GM12878 (cell line): Measurements from ENCODE around the gene DPP6. TPM values are rescaled to one million over a fixed set of nuclear protein-coding genes. Genes with fewer than 3 reads are reported as not detected.

Experiments used
- ATAC-seq: fragments of 200-7000 bp; cut with Tn5 transposase; 3 replicates; pipeline ENCODE4 v1.9.1; 2020; ENCODE audit warnings: mild to moderate bottlenecking, moderate library complexity
- BruUV-seq: library from RNA; stranded (reverse); fragments of 400-500 nt; replicated peaks from 2 replicates; lab custom pipeline; 2021; lab: Mats Ljungman, UMichigan
- CTCF ChIA-PET: fragments of 300-600 bp; sonication (Branson Sonifier 250); formaldehyde crosslinking; extraction: SDS; loops from one replicate; lab custom pipeline; 2021; ENCODE audit warnings: inconsistent platforms; lab: Yijun Ruan, JAX
- POLR2A ChIA-PET: fragments of 350-600 bp; formaldehyde crosslinking; extraction: SDS; loops from one replicate; lab custom pipeline; 2021; ENCODE audit warnings: inconsistent platforms; lab: Charles Lee
- RAD21 ChIA-PET: fragments of 300-600 bp; sonication (Branson Sonifier 250); formaldehyde crosslinking; loops from one replicate; lab custom pipeline; 2023; ENCODE audit warnings: antibody characterized with exemption; ENCODE audit not compliant: unreplicated experiment; lab: Charles Lee
- SMC1A ChIA-PET: fragments of 300-600 bp; sonication (Branson Sonifier 250); formaldehyde crosslinking; loops from one replicate; lab custom pipeline; 2023; ENCODE audit not compliant: unreplicated experiment, uncharacterized antibody; lab: Charles Lee
- DNase-seq: peaks from one replicate; pipeline ENCODE4 v3.0.0-alpha.2; 2011; ENCODE audit warnings: low read depth, low spot score
- FAIRE-seq: peaks from 3 replicates; lab custom pipeline; 2011; peaks lifted over from hg19 to GRCh38; lab: Jason Lieb, UNC
- H2AFZ ChIP-seq: 2 replicates; pipeline ENCODE4 v1.6.0; 2011; ENCODE audit warnings: low read depth, low read length, control low read depth; ENCODE audit not compliant: control insufficient read depth
- H3K27ac ChIP-seq: 2 replicates; pipeline ENCODE4 v1.5.1; 2011; ENCODE audit warnings: control low read depth; ENCODE audit not compliant: control insufficient read depth, insufficient read depth
- H3K27me3 ChIP-seq, 2 experiments: replicated peaks in 1 of 2; 2 replicates each; pipeline versions ENCODE4 v1.6.0 to v1.6.1; 2011; ENCODE audit warnings: low read length in 1 of 2; ENCODE audit not compliant: control insufficient read depth in 2 of 2, insufficient read depth in 2 of 2
- H3K36me3 ChIP-seq, 2 experiments: 2 replicates each; pipeline ENCODE4 v1.5.1; 2011; ENCODE audit warnings: low read length in 1 of 2; ENCODE audit not compliant: control insufficient read depth in 2 of 2, insufficient read depth in 2 of 2
- H3K4me1 ChIP-seq: 2 replicates; pipeline ENCODE4 v1.6.1; 2011; ENCODE audit warnings: mild to moderate bottlenecking, low read length, moderate library complexity, mixed read lengths; ENCODE audit not compliant: control insufficient read depth, insufficient read depth
- H3K4me2 ChIP-seq: 2 replicates; pipeline ENCODE4 v1.6.0; 2011; ENCODE audit warnings: control low read depth; ENCODE audit not compliant: control insufficient read depth, insufficient read depth
- H3K4me3 ChIP-seq: fragments of 200-600 bp; sonication (generic); 2 replicates; pipeline ENCODE4 v1.5.1; 2016
- H3K79me2 ChIP-seq: 2 replicates; pipeline ENCODE4 v1.6.0; 2011; ENCODE audit warnings: low read length; ENCODE audit not compliant: control insufficient read depth, insufficient read depth
- H3K9ac ChIP-seq: 2 replicates; pipeline ENCODE4 v1.8.0; 2011; ENCODE audit warnings: low read length, control low read depth, mixed read lengths; ENCODE audit not compliant: control insufficient read depth, insufficient read depth
- H3K9me3 ChIP-seq: replicated peaks from 3 replicates; pipeline ENCODE4 v1.5.1; 2011; ENCODE audit warnings: mild to moderate bottlenecking, low read length; ENCODE audit not compliant: control insufficient read depth, insufficient read depth
- H4K20me1 ChIP-seq: 2 replicates; pipeline ENCODE4 v1.6.0; 2011; ENCODE audit not compliant: control insufficient read depth, insufficient read depth
- ATF3 ChIP-seq: IDR thresholded peaks from 2 replicates; pipeline ENCODE4 v1.6.1; 2011; ENCODE audit warnings: low read depth, mild to moderate bottlenecking, low read length, moderate library complexity, borderline replicate concordance; ENCODE audit errors: extremely low read depth
- BHLHE40 ChIP-seq, 2 experiments: fragments of 450-650 bp in 1 of 2; IDR thresholded peaks; 2 replicates each; pipeline ENCODE4 v1.6.1; 2011 to 2017; ENCODE audit warnings: low read depth in 2 of 2, borderline replicate concordance in 1 of 2, improper control_type of control experiment in 1 of 2, low read length in 1 of 2, mild to moderate bottlenecking in 1 of 2
- EED ChIP-seq: sonication (generic); IDR thresholded peaks from 2 replicates; pipeline ENCODE4 v1.6.1; 2016; ENCODE audit warnings: antibody characterized with exemption, low read depth
- EGR1 ChIP-seq, 2 experiments: IDR thresholded peaks; 1 replicate in 1 of 2; 2 replicates in 1 of 2; pipeline ENCODE4 v1.6.1; 2011 to 2012; ENCODE audit warnings: low read depth in 2 of 2, low read length in 2 of 2, borderline replicate concordance in 1 of 2, mild to moderate bottlenecking in 1 of 2, moderate library complexity in 1 of 2
- HDAC6 ChIP-seq: fragments of 200-600 bp; sonication (generic); IDR thresholded peaks from one replicate; pipeline ENCODE4 v1.8.0; 2017; ENCODE audit warnings: antibody characterized with exemption; ENCODE audit not compliant: unreplicated experiment
- NFIC ChIP-seq: IDR thresholded peaks from 2 replicates; pipeline ENCODE4 v1.6.1; 2012; ENCODE audit warnings: low read depth, mild to moderate bottlenecking, inconsistent platforms, low read length, moderate library complexity
- RBBP5 ChIP-seq: fragments of 200-600 bp; sonication (generic); conservative IDR thresholded peaks from 2 replicates; pipeline ENCODE4 v1.6.1; 2016
- REST ChIP-seq: IDR thresholded peaks from 2 replicates; pipeline ENCODE4 v1.6.1; 2012; ENCODE audit warnings: mild to moderate bottlenecking, low read depth, low read length
- ZNF274 ChIP-seq: IDR thresholded peaks from one replicate; pipeline ENCODE4 v1.8.0; 2011; ENCODE audit not compliant: insufficient read length, insufficient read depth
- ZNF592 ChIP-seq: fragments of 450-650 bp; IDR thresholded peaks from 2 replicates; pipeline ENCODE4 v1.6.1; 2017; ENCODE audit warnings: mild to moderate bottlenecking, moderate library complexity
- WGBS: methylation state at CpG from one replicate; pipeline ENCODE4 v1.1.6; 2016; ENCODE audit warnings: low lambda C conversion rate; ENCODE audit not compliant: insufficient replicate concordance, insufficient coverage; ENCODE audit errors: missing lambda C conversion rate; 5-methylcytosine and 5-hydroxymethylcytosine counted together
- in situ Hi-C: fragments of 300-500 bp; cut with MboI; formaldehyde crosslinking; loops from 9 replicates; pipeline ENCODE4 v1.14.3; 2018; ENCODE audit warnings: mixed read lengths
- intact Hi-C: fragments of 100-400 bp; cut with micrococcal nuclease; formaldehyde crosslinking; loops from one replicate; pipeline ENCODE4 v1.14.2; 2022; ENCODE audit not compliant: unreplicated experiment
- polyA plus RNA-seq, 11 experiments: library from polyadenylated mRNA; depleted of rRNA in 4 of 11; unstranded in 6 of 11; stranded (reverse) in 5 of 11; fragments of >200 nt; fragmentation: Nextera tagmentation in 4 of 11; fragmentation: Illumina TruSeq in 1 of 11; extraction: Ambion mirVana in 4 of 11; extraction: Trizol in 1 of 11; gene quantifications; 1 replicate in 1 of 11; 2 replicates in 10 of 11; pipeline versions ENCODE4 v1.2.1 to v1.2.3, GENCODE V29; 2011 to 2016; ENCODE audit warnings: inconsistent platforms in 2 of 11, missing spikeins in 2 of 11, low read depth in 1 of 11
- total RNA-seq, 4 experiments: library from RNA; depleted of rRNA in 3 of 4; stranded (reverse); fragments of >200 nt in 3 of 4; fragmentation: Illumina TruSeq in 1 of 4; extraction: Trizol in 1 of 4; gene quantifications; 2 replicates each; pipeline versions ENCODE4 v1.2.1 to v1.2.3, GENCODE V29; 2013 to 2021

Gene DPP6
- total and polyA plus RNA-seq, 10 of the 15 experiments (the other 5 are each of a cell fraction or from before 2014, with no cell fraction given), result not detected

- no peak for TF ChIP-seq ZNF274
These were observed 852.9 kb downstream of the DPP6 start (continued) for GRCh38 chr7:154905146-154905545.

GRCh38 chr7:154905615-154906014, 853.4 kb downstream of the DPP6 start:
- Histone ChIP-seq H3K79me2 (no peaks in the 10 kb centered on the region), H3K9ac (no peak overlapping the region), H3K36me3 (no peaks in the 10 kb centered on the region), H3K4me3 (no peak overlapping the region), H4K20me1 (no peaks in the 10 kb centered on the region), H2AFZ (no peak overlapping the region), H3K4me2 (no peak overlapping the region), H3K27ac (no peak overlapping the region), H3K27me3 (no peaks in the 10 kb centered on the region), H3K9me3 (no peaks in the 10 kb centered on the region; the same call in 2 of the 3 replicates), H3K4me1 (no peaks in the 10 kb centered on the region)
- 22% methylated on average over 6 of the region's 8 CpGs for WGBS
- TF ChIP-seq EED, result no peak
- no peak for TF ChIP-seq EGR1 (IDR thresholded peaks at IDR 0.05; ENCODE audit: borderline replicate concordance in 1 of 2, low read depth in 2 of 2, low read length in 2 of 2)
- no peak for TF ChIP-seq ATF3
- TF ChIP-seq BHLHE40 (IDR thresholded peaks at IDR 0.05; ENCODE audit: borderline replicate concordance in 1 of 2, low read depth in 2 of 2, low read length in 1 of 2), result no peak
- TF ChIP-seq NFIC, result no peak
- no peak for TF ChIP-seq HDAC6
- TF ChIP-seq REST, result no peak
- TF ChIP-seq ZNF592, result no peak
- no peak for TF ChIP-seq RBBP5
- DNase-seq, result no peak
- no peak for FAIRE-seq
- POLR2A ChIA-PET, result no interaction called here
- in situ Hi-C loops (no loop called here), intact Hi-C loops (no loop called here)
- BruUV-seq, result no TSS peak
- CTCF ChIA-PET, result interaction anchor here (1.0 kb wide), 1 partner anchor 78 kb away, joined by 3 read pairs; no protein-coding TSS in a partner anchor
- no peak for ATAC-seq
- SMC1A ChIA-PET, result no interaction called here
- RAD21 ChIA-PET, result no interaction called here
